Loucy (cell line): ENCODE results near the gene DNM3.

Source experiments
- EZH2phosphoT487 ChIP-seq: fragments of 200-600 bp; IDR thresholded peaks from 2 replicates; pipeline ENCODE4 v1.6.1; 2018; ENCODE audit warnings: antibody characterized with exemption, mild to moderate bottlenecking, moderate library complexity, borderline replicate concordance
- TF ChIP-seq, protein P1 (sequence below): fragments of 200-600 bp; sonication (generic); conservative IDR thresholded peaks from 2 replicates; pipeline ENCODE4 v1.5.1; 2014; ENCODE audit warnings: mild to moderate bottlenecking, antibody characterized with exemption, low read length

DNA sequence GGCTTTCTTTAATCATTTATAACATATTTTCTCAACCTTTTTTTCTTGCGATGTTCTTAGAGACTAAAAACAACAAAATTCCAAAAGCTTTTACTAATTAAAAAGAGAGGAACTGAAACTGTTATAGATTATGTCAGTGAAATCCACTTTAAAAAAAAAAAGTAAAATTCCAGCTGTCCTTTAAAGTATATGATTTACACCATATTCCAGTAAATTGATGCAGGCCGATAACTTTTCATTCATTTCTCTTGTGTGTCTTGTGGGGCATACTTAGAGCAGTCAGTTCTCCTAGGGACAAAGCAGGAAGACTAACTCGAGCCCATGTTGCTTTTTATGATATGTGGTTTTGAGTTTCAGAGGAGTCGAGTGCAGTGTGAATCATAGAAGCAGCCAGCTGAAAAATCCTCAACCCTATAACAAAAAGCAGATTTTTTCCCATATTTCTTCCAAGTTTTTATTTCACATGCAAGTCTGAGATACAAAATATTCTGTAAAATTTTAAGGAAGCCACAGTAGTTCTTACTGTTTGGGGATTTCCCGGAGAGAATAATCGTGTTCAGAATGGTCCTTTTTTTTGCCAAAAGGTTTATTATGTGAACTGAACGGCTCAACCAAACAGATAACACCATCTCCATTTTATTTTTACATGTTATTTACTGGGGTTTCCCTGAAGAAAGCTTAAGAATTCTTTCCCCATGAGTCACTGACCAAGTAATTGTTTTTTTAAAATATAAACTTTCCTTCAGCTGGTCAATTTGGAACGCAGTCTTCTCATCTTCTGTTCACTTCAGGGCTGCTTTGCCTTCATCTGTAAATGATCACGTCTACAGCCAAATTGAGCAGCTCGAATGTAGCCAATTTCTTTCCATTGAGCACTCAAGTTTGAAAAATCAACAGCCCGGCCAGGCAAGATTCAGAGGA lies 502.2 kb downstream of the DNM3 start:
- TF ChIP-seq, protein P1, sequence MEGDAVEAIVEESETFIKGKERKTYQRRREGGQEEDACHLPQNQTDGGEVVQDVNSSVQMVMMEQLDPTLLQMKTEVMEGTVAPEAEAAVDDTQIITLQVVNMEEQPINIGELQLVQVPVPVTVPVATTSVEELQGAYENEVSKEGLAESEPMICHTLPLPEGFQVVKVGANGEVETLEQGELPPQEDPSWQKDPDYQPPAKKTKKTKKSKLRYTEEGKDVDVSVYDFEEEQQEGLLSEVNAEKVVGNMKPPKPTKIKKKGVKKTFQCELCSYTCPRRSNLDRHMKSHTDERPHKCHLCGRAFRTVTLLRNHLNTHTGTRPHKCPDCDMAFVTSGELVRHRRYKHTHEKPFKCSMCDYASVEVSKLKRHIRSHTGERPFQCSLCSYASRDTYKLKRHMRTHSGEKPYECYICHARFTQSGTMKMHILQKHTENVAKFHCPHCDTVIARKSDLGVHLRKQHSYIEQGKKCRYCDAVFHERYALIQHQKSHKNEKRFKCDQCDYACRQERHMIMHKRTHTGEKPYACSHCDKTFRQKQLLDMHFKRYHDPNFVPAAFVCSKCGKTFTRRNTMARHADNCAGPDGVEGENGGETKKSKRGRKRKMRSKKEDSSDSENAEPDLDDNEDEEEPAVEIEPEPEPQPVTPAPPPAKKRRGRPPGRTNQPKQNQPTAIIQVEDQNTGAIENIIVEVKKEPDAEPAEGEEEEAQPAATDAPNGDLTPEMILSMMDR: no peak
- TF ChIP-seq EZH2phosphoT487: no peak
